ENCODE data around the gene PLK1. TPM values are rescaled to one million over a fixed set of nuclear protein-coding genes. Genes with fewer than 3 reads are reported as not detected.

The PLK1 gene
- total and polyA plus RNA-seq, 2 of the 4 experiments (the other 2 are of a cell fraction) = 19.4 to 59.0 TPM

GRCh38 chr16:23640931-23641765 is 37.5 kb upstream of the PLK1 start, which contains the start of the genes DCTN5 and PALB2 (continued):
- TF ChIP-seq RFX5 (IDR thresholded peaks at IDR 0.05; ENCODE audit: low read depth, low read length) = no peak
- no peak for TF ChIP-seq RAD21 (IDR thresholded peaks at IDR 0.05; ENCODE audit: low read length)
- TF ChIP-seq RCOR1 (IDR thresholded peaks at IDR 0.05; ENCODE audit: insufficient replicate concordance, low read length) = no peak

- peaks cover 4% of the 10 kb centered on the region; the same call in 1 of the 2 replicates for H3K4me1 ChIP-seq (ENCODE audit: control insufficient read depth, insufficient read depth, low read length)
- TF ChIP-seq FOS (IDR thresholded peaks at IDR 0.05; ENCODE audit: low read depth, low read length) (no peak), RCOR1 (IDR thresholded peaks at IDR 0.05; ENCODE audit: insufficient replicate concordance, low read length) (no peak), BHLHE40 (IDR thresholded peaks at IDR 0.05; ENCODE audit: low read depth, low read length) (no peak), POLR2A (IDR thresholded peaks at IDR 0.05; ENCODE audit: low read depth, low read length) (no peak), SMC3 (IDR thresholded peaks at IDR 0.05; ENCODE audit: low read depth, low read length) (no peak), ELK1 (IDR thresholded peaks at IDR 0.05; ENCODE audit: borderline replicate concordance, low read depth, low read length) (no peak), MAFK (IDR thresholded peaks at IDR 0.05; ENCODE audit: low read depth, low read length) (no peak), MAZ (IDR thresholded peaks at IDR 0.05; ENCODE audit: borderline replicate concordance, low read depth, low read length) (no peak), USF2 (IDR thresholded peaks at IDR 0.05; ENCODE audit: low read depth, low read length) (no peak)
Measured at GRCh38 chr16:23642246-23642774, 36.4 kb upstream of the PLK1 start.

More at GRCh38 chr16:23642246-23642774, 36.4 kb upstream of the PLK1 start:
- peak overlapping the region; percentile 93 for H3K9ac ChIP-seq (ENCODE audit: low read depth, low read length)
- H3K9me3 ChIP-seq (ENCODE audit: control insufficient read depth, insufficient read depth, low read length) = no peaks in the 10 kb centered on the region
- ATAC-seq (ENCODE audit: low read depth) (no peak), DNase-seq (no peak)
- no TSS peak for BruUV-seq (replicated peaks)
- H2AFZ ChIP-seq (replicated peaks; ENCODE audit: low read length, poor library complexity) = no peak overlapping the region
- no peak overlapping the region for H4K91ac ChIP-seq (ENCODE audit: insufficient read depth, low read depth, low read length)
- H3K36me3 ChIP-seq (ENCODE audit: control insufficient read depth, insufficient read depth, low read length) = peaks cover 10% of the 10 kb centered on the region
- no peak overlapping the region for H2BK5ac ChIP-seq (ENCODE audit: low read depth, low read length, poor library complexity, severe bottlenecking)
- no peak overlapping the region for H4K5ac ChIP-seq (ENCODE audit: low read depth, low read length)
- peak overlapping the region; percentile 93 for H3K4me2 ChIP-seq (ENCODE audit: low read depth, low read length)
- H3K23ac ChIP-seq (ENCODE audit: low read depth, low read length) = peak overlapping the region; percentile 11
- no peak overlapping the region for H2BK20ac ChIP-seq (ENCODE audit: low read depth, low read length)
- ChIA-PET POLR2A (ENCODE audit: unreplicated experiment) (no interaction called here), CTCF (no interaction called here)
- H2AK5ac ChIP-seq (ENCODE audit: low read depth, low read length) = no peak overlapping the region
- intact Hi-C loops (cut with micrococcal nuclease) (loop anchor here (5.0 kb wide), 1 partner anchor 85 kb away; the partner anchor contains the start of genes EARS2 and UBFD1), in situ Hi-C loops (cut with MboI; ENCODE audit: low sequenced_read_pairs) (no loop called here), dilution Hi-C loops (cut with HindIII; ENCODE audit: low sequenced_read_pairs, unreplicated experiment) (no loop called here)
- H3K9me1 ChIP-seq (ENCODE audit: insufficient read depth, low read length) = peaks cover 2% of the 10 kb centered on the region; the same call in 1 of the 2 replicates
- H3K4ac ChIP-seq (ENCODE audit: low read depth, low read length) = no peak overlapping the region
- H2BK15ac ChIP-seq (ENCODE audit: low read depth, low read length) = no peak overlapping the region
- peaks cover 29 to 39% of the 10 kb centered on the region in 2 experiments for H3K79me1 ChIP-seq (ENCODE audit: low read depth in 1 of 2, low read length in 2 of 2)
- no CpG with 5 or more reads among the region's 14 CpGs for WGBS, 2 experiments (ENCODE audit: extremely low coverage in 2 of 2, insufficient read length in 1 of 2)
- H3K27me3 ChIP-seq (ENCODE audit: control insufficient read depth, insufficient read depth, low read length) = no peaks in the 10 kb centered on the region
- no peak overlapping the region for H3K18ac ChIP-seq (ENCODE audit: low read depth, low read length)
- no peak overlapping the region for H3K27ac ChIP-seq (ENCODE audit: insufficient read depth, low read length)
- H3K4me3 ChIP-seq (ENCODE audit: insufficient read depth, low read depth, low read length) = peak overlapping the region; percentile 80
- H3K56ac ChIP-seq (ENCODE audit: extremely low read depth, insufficient read depth, low read length) = no peak overlapping the region
- H4K20me1 ChIP-seq (ENCODE audit: insufficient read depth, low read length) = peaks cover 3% of the 10 kb centered on the region; the same call in 1 of the 2 replicates
- no peak overlapping the region for H3K14ac ChIP-seq (replicated peaks; ENCODE audit: low read depth, low read length)
- 0 out of 4 replicates have a peak overlapping the region, but pooled peaks of 1 of the 2 experiments have one; percentile 1 for H4K8ac ChIP-seq (ENCODE audit: low read depth in 2 of 2, low read length in 2 of 2)
- H2AK9ac ChIP-seq (replicated peaks; ENCODE audit: low read depth, low read length, poor library complexity) = no peak overlapping the region
- H2BK120ac ChIP-seq (ENCODE audit: low read depth, low read length) = no peak overlapping the region

Measured in IMR-90 (cell line).